SU-DHL-6 (cell line): ENCODE measurements around the gene TM9SF4.

Experiments
- CTCF ChIP-seq: fragments of 200-600 bp; sonication (generic); IDR thresholded peaks from one replicate; pipeline ENCODE4 v1.5.1; 2017; ENCODE audit warnings: antibody characterized with exemption, mild to moderate bottlenecking, low read length, moderate library complexity; ENCODE audit not compliant: insufficient read depth, poor library complexity, severe bottlenecking
- EZH2phosphoT487 ChIP-seq: fragments of 200-600 bp; sonication (generic), shearing (Covaris generic); conservative IDR thresholded peaks from 2 replicates; pipeline ENCODE4 v1.6.1; 2018; ENCODE audit warnings: mild to moderate bottlenecking, antibody characterized with exemption, low read length, moderate library complexity, mixed read lengths

GRCh38 chr20:32110727-32111126 lies 1.2 kb downstream of the TM9SF4 start:
- no peak for TF ChIP-seq CTCF
- no peak for TF ChIP-seq EZH2phosphoT487
